ENCODE measurements around the gene TGFBR3L.

GRCh38 chr19:7874076-7874896 lies 40.3 kb upstream of the TGFBR3L start, which contains the start of gene PRR36:
- peak; percentile 90 for TF ChIP-seq EZH2 (IDR thresholded peaks at IDR 0.05; ENCODE audit: borderline replicate concordance, low read depth, low read length, severe bottlenecking)
- no peak for TF ChIP-seq POLR2A (IDR thresholded peaks at IDR 0.05; ENCODE audit: low read depth, low read length)
- no peak for TF ChIP-seq CTCF (IDR thresholded peaks at IDR 0.05; ENCODE audit: extremely low read depth in 1 of 2, insufficient read depth in 1 of 2, low read depth in 1 of 2, low read length in 2 of 2)
- no peak for TF ChIP-seq MYC (IDR thresholded peaks at IDR 0.05; ENCODE audit: low read depth, low read length)
- TF ChIP-seq POLR2AphosphoS5 (IDR thresholded peaks at IDR 0.05; ENCODE audit: insufficient read depth, low read depth, low read length): no peak
- TF ChIP-seq JUN (IDR thresholded peaks at IDR 0.05; ENCODE audit: borderline replicate concordance, insufficient read depth, insufficient read length, low read depth): no peak
